ENCODE measurements around the gene SNED1.
"Not testable (repeated sequence)": the region's sequence is repeated elsewhere in the genome, so short reads cannot be mapped to it uniquely, and the experiment has no call there.

Gene SNED1

DNA sequence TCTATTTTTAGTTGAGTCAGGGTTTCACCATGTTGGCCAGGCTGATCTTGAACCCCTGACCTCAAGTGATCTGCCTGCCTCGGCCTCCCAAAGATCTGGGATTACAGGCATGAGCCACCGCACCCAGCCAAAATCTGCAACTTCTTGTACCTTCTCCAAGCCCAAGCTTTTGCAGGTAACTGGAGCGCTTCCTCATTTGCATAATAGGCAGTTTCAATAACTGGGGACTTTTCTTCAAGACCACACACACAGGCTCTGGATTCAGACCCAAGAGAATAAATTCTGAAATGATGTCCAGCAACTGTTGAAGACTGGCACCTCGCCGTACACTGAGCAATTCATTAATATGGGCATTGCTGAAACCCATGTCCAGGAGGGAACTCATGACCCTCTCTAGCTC, 100.8 kb downstream of the SNED1 start:
- no peak overlapping the region for H3K4me3 ChIP-seq (ENCODE audit: low read length)
- H2BK5ac ChIP-seq (ENCODE audit: low read length) = no peak overlapping the region
- H3K27ac ChIP-seq (ENCODE audit: low read depth, low read length) = no peak overlapping the region
- peaks cover 23% of the 10 kb centered on the region for H3K79me1 ChIP-seq (ENCODE audit: low read length)
- H2BK120ac ChIP-seq (ENCODE audit: low read depth, low read length) = no peak overlapping the region
- no peaks in the 10 kb centered on the region for H3K27me3 ChIP-seq (ENCODE audit: insufficient read depth, low read length, poor library complexity)
- no peak overlapping the region for H3K18ac ChIP-seq (ENCODE audit: low read length)
- H3K36me3 ChIP-seq (ENCODE audit: control insufficient read depth, insufficient read depth, low read length) = peaks cover 5% of the 10 kb centered on the region
- peaks cover 14% of the 10 kb centered on the region for H3K79me2 ChIP-seq (ENCODE audit: control insufficient read depth, insufficient read depth, low read length)
- no peak overlapping the region for H4K8ac ChIP-seq (ENCODE audit: low read depth, low read length)
- no CpG with 5 or more reads among the region's 5 CpGs for WGBS (ENCODE audit: extremely low coverage, insufficient coverage, low lambda C conversion rate)
- H3K9ac ChIP-seq (ENCODE audit: low read length) = no peak overlapping the region
- DNase-seq = no peak
- no peak overlapping the region for H3K4ac ChIP-seq (ENCODE audit: low read depth, low read length)
- no peak overlapping the region for H3K4me2 ChIP-seq (ENCODE audit: low read length)
- no peak overlapping the region for H4K5ac ChIP-seq (ENCODE audit: low read length)
- no peak overlapping the region for H2BK15ac ChIP-seq (replicated peaks; ENCODE audit: low read depth)
- H3K4me1 ChIP-seq (ENCODE audit: control insufficient read depth, low read depth, low read length) = no peaks in the 10 kb centered on the region
- H2AK5ac ChIP-seq (ENCODE audit: low read length) = no peak overlapping the region
- no peak overlapping the region for H3K23ac ChIP-seq (ENCODE audit: low read length)
- H3K56ac ChIP-seq (ENCODE audit: low read length) = no peak overlapping the region

DNA sequence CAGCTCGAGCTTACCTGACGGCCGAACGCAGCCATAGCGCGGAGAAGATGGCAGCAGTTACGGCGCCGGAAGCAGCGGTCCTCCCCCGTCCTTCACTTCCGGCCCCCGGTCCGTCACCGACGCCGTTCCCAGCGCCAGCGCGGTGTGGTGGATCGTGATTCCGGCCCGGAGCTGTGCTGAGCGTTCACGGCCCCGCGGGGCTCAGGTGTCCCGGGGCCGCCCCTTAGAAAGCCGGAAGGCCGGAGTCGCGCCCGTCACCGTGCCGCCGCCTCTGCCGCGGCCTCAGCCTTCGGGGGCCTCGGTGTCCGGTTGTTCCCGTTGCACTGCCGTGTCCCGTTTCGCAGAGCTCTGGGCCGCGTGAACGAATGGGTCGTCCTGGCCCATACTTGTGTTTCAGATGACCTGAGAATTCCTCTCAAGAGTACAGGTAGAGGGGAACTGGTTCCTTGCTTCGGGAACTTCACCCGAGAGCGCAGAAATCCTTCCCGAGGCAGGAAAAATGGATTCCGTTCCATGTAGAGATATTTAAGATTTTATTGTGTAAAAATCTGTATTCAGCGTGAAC, 103.9 kb downstream of the SNED1 start, which contains the start of gene MTERF4:
Gene MTERF4 (minus strand): TSS at position 49 of the 565 bp plus-strand sequence. CDS start 14 bp downstream, at position 35.
- WGBS (ENCODE audit: extremely low coverage, insufficient coverage, low lambda C conversion rate) = no CpG with 5 or more reads among the region's 56 CpGs
- Histone ChIP-seq H3K4me3 (ENCODE audit: low read length) (peak within 1 kb of the TSS; percentile 78), H4K8ac (ENCODE audit: low read depth, low read length) (peak within 1 kb of the TSS; percentile 84), H3K4me2 (ENCODE audit: low read length) (peak within 1 kb of the TSS; percentile 91), H3K79me1 (ENCODE audit: low read length) (peaks cover 16% of the 10 kb centered on the region), H3K27ac (ENCODE audit: low read depth, low read length) (peak within 1 kb of the TSS; percentile 45), H2BK120ac (ENCODE audit: low read depth, low read length) (peak within 1 kb of the TSS; percentile 6), H3K36me3 (ENCODE audit: control insufficient read depth, insufficient read depth, low read length) (no peaks in the 10 kb centered on the region), H3K4ac (ENCODE audit: low read depth, low read length) (peak within 1 kb of the TSS; percentile 84), H3K23ac (ENCODE audit: low read length) (no peak within 1 kb of the TSS), H3K79me2 (ENCODE audit: control insufficient read depth, insufficient read depth, low read length) (peaks cover 14% of the 10 kb centered on the region), H2AK5ac (ENCODE audit: low read length) (no peak within 1 kb of the TSS), H3K4me1 (ENCODE audit: control insufficient read depth, low read depth, low read length) (no peaks in the 10 kb centered on the region), H3K9ac (ENCODE audit: low read length) (peak within 1 kb of the TSS; percentile 93), H3K56ac (ENCODE audit: low read length) (peak within 1 kb of the TSS; percentile 95), H2BK15ac (replicated peaks; ENCODE audit: low read depth) (no peak within 1 kb of the TSS), H3K27me3 (ENCODE audit: insufficient read depth, low read length, poor library complexity) (no peaks in the 10 kb centered on the region), H3K18ac (ENCODE audit: low read length) (peak within 1 kb of the TSS; percentile 54), H2BK5ac (ENCODE audit: low read length) (peak within 1 kb of the TSS; percentile 39), H4K5ac (ENCODE audit: low read length) (no peak within 1 kb of the TSS)
- DNase-seq = peak; percentile 89

DNA sequence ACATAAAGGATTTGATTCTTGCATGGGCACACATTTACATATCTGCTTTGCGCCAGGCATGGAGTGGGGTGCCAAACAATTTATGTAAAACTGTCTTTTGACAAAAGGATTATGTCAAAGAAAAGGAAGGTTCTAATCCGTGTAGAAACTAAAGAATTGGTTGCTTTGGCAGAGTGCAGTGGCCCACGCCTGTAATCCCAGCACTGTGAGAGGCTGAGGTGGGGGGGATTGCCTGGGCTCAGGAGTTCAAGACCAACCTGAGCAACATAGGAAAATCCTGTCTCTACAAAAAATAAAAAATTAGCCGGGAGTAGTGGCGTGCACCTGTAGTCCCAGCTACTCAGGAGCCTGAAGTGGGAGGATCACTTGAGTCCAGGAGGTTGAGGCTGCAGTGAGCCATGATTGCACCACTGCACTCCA, 104.8 kb downstream of the SNED1 start:
- Histone ChIP-seq H3K27ac (ENCODE audit: low read depth, low read length) (no peak overlapping the region), H3K56ac (ENCODE audit: low read length) (peak overlapping the region; percentile 95)

DNA sequence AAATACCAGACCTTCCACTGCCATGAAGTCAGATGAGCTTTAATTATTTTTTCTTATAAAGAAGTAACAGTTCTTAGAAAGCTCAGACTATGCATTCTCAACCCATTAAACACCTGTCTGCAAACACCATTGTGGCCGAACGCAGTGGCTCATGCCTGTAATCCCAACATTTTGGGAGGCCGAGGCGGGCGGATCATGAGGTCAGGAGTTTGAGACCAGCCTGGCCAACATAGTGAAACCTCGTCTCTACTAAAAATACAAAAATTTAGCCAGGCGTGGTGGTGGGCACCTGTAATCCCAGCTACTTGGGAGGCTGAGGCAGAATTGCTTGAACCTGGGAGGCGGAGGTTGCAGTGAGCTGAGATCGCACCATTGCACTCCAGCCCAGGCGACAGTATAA, 106.2 kb downstream of the SNED1 start:
- not testable (repeated sequence) for H2AK5ac ChIP-seq (ENCODE audit: low read length); H3K36me3 ChIP-seq (ENCODE audit: control insufficient read depth, insufficient read depth, low read length); H2BK5ac ChIP-seq (ENCODE audit: low read length); H2BK120ac ChIP-seq (ENCODE audit: low read depth, low read length); H3K27ac ChIP-seq (ENCODE audit: low read depth, low read length); H3K4me1 ChIP-seq (ENCODE audit: control insufficient read depth, low read depth, low read length); H3K4me3 ChIP-seq (ENCODE audit: low read length); H3K4ac ChIP-seq (ENCODE audit: low read depth, low read length); H4K8ac ChIP-seq (ENCODE audit: low read depth, low read length); H2BK15ac ChIP-seq (replicated peaks; ENCODE audit: low read depth); H3K9ac ChIP-seq (ENCODE audit: low read length); DNase-seq; H3K4me2 ChIP-seq (ENCODE audit: low read length); H3K27me3 ChIP-seq (ENCODE audit: insufficient read depth, low read length, poor library complexity); H3K23ac ChIP-seq (ENCODE audit: low read length); H3K56ac ChIP-seq (ENCODE audit: low read length); H4K5ac ChIP-seq (ENCODE audit: low read length); H3K18ac ChIP-seq (ENCODE audit: low read length)
- Histone ChIP-seq H3K79me1 (ENCODE audit: low read length) (peaks cover 12% of the 10 kb centered on the region), H3K79me2 (ENCODE audit: control insufficient read depth, insufficient read depth, low read length) (peaks cover 11% of the 10 kb centered on the region)
- no CpG with 5 or more reads among the region's 10 CpGs for WGBS (ENCODE audit: extremely low coverage, insufficient coverage, low lambda C conversion rate)

More for the DNA sequence above, 104.8 kb downstream of the SNED1 start:
- peak overlapping the region; percentile 93 for H3K9ac ChIP-seq (ENCODE audit: low read length)
- H2BK5ac ChIP-seq (ENCODE audit: low read length) = no peak overlapping the region
- H2AK5ac ChIP-seq (ENCODE audit: low read length) = no peak overlapping the region
- peak overlapping the region; percentile 65 for H3K4me2 ChIP-seq (ENCODE audit: low read length)
- no CpG with 5 or more reads among the region's 5 CpGs for WGBS (ENCODE audit: extremely low coverage, insufficient coverage, low lambda C conversion rate)
- H3K27me3 ChIP-seq (ENCODE audit: insufficient read depth, low read length, poor library complexity) = no peaks in the 10 kb centered on the region
- H3K79me1 ChIP-seq (ENCODE audit: low read length) = peaks cover 14% of the 10 kb centered on the region
- H3K4ac ChIP-seq (ENCODE audit: low read depth, low read length) = no peak overlapping the region
- H3K36me3 ChIP-seq (ENCODE audit: control insufficient read depth, insufficient read depth, low read length) = no peaks in the 10 kb centered on the region
- no peak overlapping the region for H2BK120ac ChIP-seq (ENCODE audit: low read depth, low read length)
- no peak overlapping the region for H2BK15ac ChIP-seq (replicated peaks; ENCODE audit: low read depth)
- H3K4me3 ChIP-seq (ENCODE audit: low read length) = no peak overlapping the region
- no peak overlapping the region for H4K5ac ChIP-seq (ENCODE audit: low read length)
- H3K79me2 ChIP-seq (ENCODE audit: control insufficient read depth, insufficient read depth, low read length) = peaks cover 14% of the 10 kb centered on the region
- no peaks in the 10 kb centered on the region for H3K4me1 ChIP-seq (ENCODE audit: control insufficient read depth, low read depth, low read length)
- no peak overlapping the region for H4K8ac ChIP-seq (ENCODE audit: low read depth, low read length)
- no peak overlapping the region for H3K18ac ChIP-seq (ENCODE audit: low read length)
- no peak overlapping the region for H3K23ac ChIP-seq (ENCODE audit: low read length)
- no peak for DNase-seq

DNA sequence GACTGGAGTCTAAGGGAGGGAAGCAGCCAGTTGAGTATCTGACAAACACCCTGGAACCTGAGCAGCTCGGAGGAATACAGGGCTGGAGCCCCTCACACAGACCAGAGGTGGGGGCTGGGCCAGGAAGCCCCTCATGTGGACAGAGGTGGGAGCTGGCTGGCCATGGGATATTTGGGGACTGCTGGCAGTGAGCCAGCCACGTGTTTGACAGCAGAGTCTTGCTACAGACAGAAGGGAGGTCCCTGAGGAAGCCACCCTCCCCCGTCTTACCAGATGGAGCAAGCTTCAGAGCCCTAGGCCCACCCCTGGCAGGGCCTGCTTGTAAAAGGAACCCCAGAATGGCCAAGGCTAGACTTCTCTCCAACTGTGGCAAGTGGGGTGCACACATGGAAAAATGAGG, 107.2 kb downstream of the SNED1 start:
- WGBS (ENCODE audit: extremely low coverage, insufficient coverage, low lambda C conversion rate) = no CpG with 5 or more reads among the region's 3 CpGs
- H3K36me3 ChIP-seq (ENCODE audit: control insufficient read depth, insufficient read depth, low read length) = no peaks in the 10 kb centered on the region

More for the DNA sequence above, 107.2 kb downstream of the SNED1 start:
- no peaks in the 10 kb centered on the region for H3K4me1 ChIP-seq (ENCODE audit: control insufficient read depth, low read depth, low read length)
- no peak overlapping the region for H4K5ac ChIP-seq (ENCODE audit: low read length)
- no peak overlapping the region for H4K8ac ChIP-seq (ENCODE audit: low read depth, low read length)
- no peak overlapping the region for H3K18ac ChIP-seq (ENCODE audit: low read length)
- peaks cover 7% of the 10 kb centered on the region for H3K79me2 ChIP-seq (ENCODE audit: control insufficient read depth, insufficient read depth, low read length)
- DNase-seq = no peak
- no peak overlapping the region for H3K4me2 ChIP-seq (ENCODE audit: low read length)
- no peak overlapping the region for H3K9ac ChIP-seq (ENCODE audit: low read length)
- no peak overlapping the region for H2AK5ac ChIP-seq (ENCODE audit: low read length)
- no peak overlapping the region for H3K27ac ChIP-seq (ENCODE audit: low read depth, low read length)
- no peaks in the 10 kb centered on the region for H3K27me3 ChIP-seq (ENCODE audit: insufficient read depth, low read length, poor library complexity)
- H3K56ac ChIP-seq (ENCODE audit: low read length) = no peak overlapping the region
- H3K4ac ChIP-seq (ENCODE audit: low read depth, low read length) = no peak overlapping the region
- no peak overlapping the region for H3K23ac ChIP-seq (ENCODE audit: low read length)
- no peak overlapping the region for H2BK5ac ChIP-seq (ENCODE audit: low read length)
- no peak overlapping the region for H2BK15ac ChIP-seq (replicated peaks; ENCODE audit: low read depth)
- no peak overlapping the region for H3K4me3 ChIP-seq (ENCODE audit: low read length)
- no peak overlapping the region for H2BK120ac ChIP-seq (ENCODE audit: low read depth, low read length)
- H3K79me1 ChIP-seq (ENCODE audit: low read length) = peaks cover 7% of the 10 kb centered on the region
